Fibroblast of lung (primary cell): Measurements from ENCODE around the gene USP13. TPM values are rescaled to one million over a fixed set of nuclear protein-coding genes. Genes with fewer than 3 reads are reported as not detected.

Experiments
- DNase-seq, 2 donors: peaks; one replicate each; pipeline versions ENCODE4 v3.0.0 to v3.0.0-alpha.2; 2010; ENCODE audit warnings: low read depth in 2 of 2
- H2AFZ ChIP-seq: 2 replicates; pipeline ENCODE4 v1.5.1; 2012; ENCODE audit warnings: low read length, control low read depth, inconsistent platforms
- H3K27ac ChIP-seq: 2 replicates; pipeline ENCODE4 v1.5.1; 2011; ENCODE audit warnings: low read length, control low read depth; ENCODE audit not compliant: insufficient read depth
- H3K27me3 ChIP-seq: 2 replicates; pipeline ENCODE4 v1.5.1; 2011; ENCODE audit warnings: mild to moderate bottlenecking, low read length; ENCODE audit not compliant: control insufficient read depth, insufficient read depth
- H3K36me3 ChIP-seq: 2 replicates; pipeline ENCODE4 v1.5.1; 2011; ENCODE audit warnings: low read length; ENCODE audit not compliant: control insufficient read depth, insufficient read depth
- H3K4me1 ChIP-seq: 2 replicates; pipeline ENCODE4 v1.5.1; 2011; ENCODE audit warnings: low read length; ENCODE audit not compliant: control insufficient read depth, insufficient read depth; ENCODE audit errors: extremely low read depth
- H3K4me2 ChIP-seq: 2 replicates; pipeline ENCODE4 v1.5.1; 2011; ENCODE audit warnings: low read length, control low read depth; ENCODE audit not compliant: insufficient read depth; ENCODE audit errors: extremely low read depth
- H3K4me3 ChIP-seq, 4 experiments: fragments of 200-600 bp in 1 of 4; sonication (generic) in 1 of 4; replicated peaks in 1 of 4; 2 replicates each; pipeline ENCODE4 v1.5.1; 2011 to 2016; ENCODE audit warnings: low read length in 4 of 4, low read depth in 3 of 4, mild to moderate bottlenecking in 3 of 4, control low read depth in 2 of 4, inconsistent platforms in 1 of 4, mixed read lengths in 1 of 4; ENCODE audit not compliant: insufficient read depth in 1 of 4; ENCODE audit errors: control extremely low read depth in 1 of 4
- H3K79me2 ChIP-seq: 2 replicates; pipeline ENCODE4 v1.5.1; 2012; ENCODE audit warnings: mild to moderate bottlenecking, low read length, inconsistent platforms; ENCODE audit not compliant: control insufficient read depth, insufficient read depth
- H3K9ac ChIP-seq: 2 replicates; pipeline ENCODE4 v1.5.1; 2011; ENCODE audit warnings: mild to moderate bottlenecking, low read length, control low read depth; ENCODE audit not compliant: insufficient read depth
- H3K9me3 ChIP-seq: 2 replicates; pipeline ENCODE4 v1.5.1; 2012; ENCODE audit warnings: low read depth, low read length; ENCODE audit not compliant: control insufficient read depth, insufficient read depth
- H4K20me1 ChIP-seq: 2 replicates; pipeline ENCODE4 v1.5.1; 2011; ENCODE audit warnings: low read length; ENCODE audit not compliant: control insufficient read depth, insufficient read depth; ENCODE audit errors: extremely low read depth
- EZH2 ChIP-seq: IDR thresholded peaks from 2 replicates; pipeline ENCODE4 v1.5.1; 2012; ENCODE audit warnings: low read length, control low read depth, mild to moderate bottlenecking; ENCODE audit errors: missing control alignments
- polyA plus RNA-seq, 2 donors: library from polyadenylated mRNA; depleted of rRNA in 1 of 2; stranded (reverse) in 1 of 2; unstranded in 1 of 2; fragments of >200 nt; gene quantifications; 2 replicates each; pipeline ENCODE4 v1.2.1, GENCODE V29; 2011 to 2012; ENCODE audit warnings: missing spikeins in 1 of 2
- total RNA-seq: library from RNA; depleted of rRNA; stranded (reverse); fragments of >200 nt; gene quantifications from 2 replicates; pipeline ENCODE4 v1.2.1, GENCODE V29; 2014
- TF ChIP-seq, protein P1 (sequence below), 2 donors: IDR thresholded peaks in 1 of 2; conservative IDR thresholded peaks in 1 of 2; 1 replicate in 1 of 2; 2 replicates in 1 of 2; pipeline ENCODE4 v1.5.1; 2011 to 2012; ENCODE audit warnings: low read length in 2 of 2, control low read depth in 1 of 2, inconsistent platforms in 1 of 2, low read depth in 1 of 2, mild to moderate bottlenecking in 1 of 2

USP13 gene
- total and polyA plus RNA-seq, 2 donors (not counting 1 experiment from before 2014, with no cell fraction given): 11.7 to 15.7 TPM

DNA sequence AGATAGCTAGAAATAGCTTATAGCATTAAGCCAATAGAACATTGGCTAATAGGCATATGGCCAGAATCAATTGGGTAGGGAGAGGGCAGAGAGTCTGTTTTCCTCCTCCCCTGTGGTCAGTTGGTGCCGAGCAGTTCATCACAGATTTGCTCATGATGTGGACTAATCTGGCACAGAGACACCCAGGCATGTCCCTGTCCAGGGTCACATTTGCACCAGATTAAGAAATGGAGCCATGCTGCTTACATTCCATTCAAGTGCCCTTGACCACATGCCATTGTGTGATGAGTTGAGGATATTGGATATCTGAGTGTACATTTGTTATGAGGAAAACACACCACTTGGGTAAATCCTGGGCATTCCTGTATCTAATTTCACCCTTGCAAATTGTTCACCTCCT, 53.4 kb downstream of the USP13 start:
- H3K4me1 ChIP-seq: no peaks in the 10 kb centered on the region
- peak in 1 of 2 donors; percentile 13 for DNase-seq
- H3K9me3 ChIP-seq: no peaks in the 10 kb centered on the region
- H3K27ac ChIP-seq: no peak overlapping the region
- no peaks in the 10 kb centered on the region for H3K27me3 ChIP-seq
- no peak overlapping the region for H3K4me2 ChIP-seq
- H3K9ac ChIP-seq: no peak overlapping the region
- no peak overlapping the region for H2AFZ ChIP-seq
- TF ChIP-seq EZH2: no peak
- TF ChIP-seq, protein P1, sequence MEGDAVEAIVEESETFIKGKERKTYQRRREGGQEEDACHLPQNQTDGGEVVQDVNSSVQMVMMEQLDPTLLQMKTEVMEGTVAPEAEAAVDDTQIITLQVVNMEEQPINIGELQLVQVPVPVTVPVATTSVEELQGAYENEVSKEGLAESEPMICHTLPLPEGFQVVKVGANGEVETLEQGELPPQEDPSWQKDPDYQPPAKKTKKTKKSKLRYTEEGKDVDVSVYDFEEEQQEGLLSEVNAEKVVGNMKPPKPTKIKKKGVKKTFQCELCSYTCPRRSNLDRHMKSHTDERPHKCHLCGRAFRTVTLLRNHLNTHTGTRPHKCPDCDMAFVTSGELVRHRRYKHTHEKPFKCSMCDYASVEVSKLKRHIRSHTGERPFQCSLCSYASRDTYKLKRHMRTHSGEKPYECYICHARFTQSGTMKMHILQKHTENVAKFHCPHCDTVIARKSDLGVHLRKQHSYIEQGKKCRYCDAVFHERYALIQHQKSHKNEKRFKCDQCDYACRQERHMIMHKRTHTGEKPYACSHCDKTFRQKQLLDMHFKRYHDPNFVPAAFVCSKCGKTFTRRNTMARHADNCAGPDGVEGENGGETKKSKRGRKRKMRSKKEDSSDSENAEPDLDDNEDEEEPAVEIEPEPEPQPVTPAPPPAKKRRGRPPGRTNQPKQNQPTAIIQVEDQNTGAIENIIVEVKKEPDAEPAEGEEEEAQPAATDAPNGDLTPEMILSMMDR (conservative IDR thresholded peaks at IDR 0.05 in 1 of 2, IDR thresholded peaks at IDR 0.05 in 1 of 2; ENCODE audit: low read depth in 1 of 2, low read length in 2 of 2): no peak
- H3K4me3 ChIP-seq: no peak overlapping the region
- H3K36me3 ChIP-seq: no peaks in the 10 kb centered on the region
- H4K20me1 ChIP-seq: no peaks in the 10 kb centered on the region
- no peaks in the 10 kb centered on the region for H3K79me2 ChIP-seq

DNA sequence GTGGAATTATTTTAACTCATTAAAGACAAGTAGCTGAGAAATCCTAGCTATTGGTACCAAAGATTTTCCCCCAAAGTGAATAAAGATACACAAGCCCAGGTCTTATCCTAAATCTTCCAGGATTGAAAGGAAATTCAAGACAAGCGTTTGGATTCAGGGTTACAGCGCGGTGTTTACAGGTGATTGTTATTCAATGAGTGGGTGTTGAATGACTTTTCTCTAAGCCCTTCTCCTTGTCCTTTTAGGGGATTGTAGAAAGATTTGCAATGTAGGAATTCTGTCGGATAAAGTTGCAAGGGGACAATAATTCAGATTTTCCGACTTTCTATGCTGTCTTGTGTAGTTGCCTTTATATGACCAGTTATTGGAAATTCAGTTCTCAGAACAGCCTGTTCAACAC, 57.2 kb downstream of the USP13 start:
- Histone ChIP-seq H3K4me2 (no peak overlapping the region), H3K27me3 (no peaks in the 10 kb centered on the region), H3K4me3 (no peak overlapping the region), H4K20me1 (no peaks in the 10 kb centered on the region), H3K9ac (no peak overlapping the region), H3K4me1 (peaks cover 7% of the 10 kb centered on the region), H3K79me2 (peaks cover 5% of the 10 kb centered on the region), H3K9me3 (no peaks in the 10 kb centered on the region), H3K36me3 (no peaks in the 10 kb centered on the region), H2AFZ (no peak overlapping the region), H3K27ac (no peak overlapping the region)
- TF ChIP-seq, protein P1 (conservative IDR thresholded peaks at IDR 0.05 in 1 of 2, IDR thresholded peaks at IDR 0.05 in 1 of 2; ENCODE audit: low read depth in 1 of 2, low read length in 2 of 2): no peak
- TF ChIP-seq EZH2: no peak
- DNase-seq: no peak

DNA sequence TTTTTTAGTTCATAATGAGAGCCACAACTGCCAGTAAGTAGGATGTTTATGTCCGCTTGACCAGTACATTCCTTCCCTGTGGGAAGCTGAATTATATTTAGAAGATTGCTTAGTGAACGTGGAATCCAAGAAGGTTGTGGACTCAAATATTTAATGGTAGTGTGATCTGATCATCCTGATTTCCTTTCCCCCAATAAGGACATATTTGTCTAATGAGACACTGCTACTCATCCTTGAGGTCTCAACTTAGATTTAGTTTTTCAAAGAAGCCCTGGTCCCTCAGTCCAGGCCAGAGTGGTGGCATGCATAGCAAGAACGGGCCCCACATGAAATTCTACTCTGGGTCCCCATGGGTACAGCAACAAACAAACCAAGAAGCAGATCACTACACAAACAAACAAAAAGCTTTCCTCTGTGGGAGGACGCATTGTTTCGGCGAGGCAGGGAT, 60.8 kb downstream of the USP13 start:
- no peak overlapping the region for H3K9ac ChIP-seq

More for the DNA sequence above, 60.8 kb downstream of the USP13 start:
- DNase-seq: peak; percentile 74 to 90
- Histone ChIP-seq H3K4me1 (peaks cover 16% of the 10 kb centered on the region), H3K36me3 (no peaks in the 10 kb centered on the region), H3K9me3 (no peaks in the 10 kb centered on the region), H3K27me3 (no peaks in the 10 kb centered on the region), H2AFZ (no peak overlapping the region), H3K79me2 (peaks cover 8% of the 10 kb centered on the region), H3K4me2 (peak overlapping the region; percentile 48), H4K20me1 (no peaks in the 10 kb centered on the region), H3K4me3 (no peak overlapping the region), H3K27ac (peak overlapping the region; percentile 70)
- TF ChIP-seq EZH2: no peak
- TF ChIP-seq, protein P1 (conservative IDR thresholded peaks at IDR 0.05 in 1 of 2, IDR thresholded peaks at IDR 0.05 in 1 of 2; ENCODE audit: low read depth in 1 of 2, low read length in 2 of 2): no peak
